H1 (cell line): ENCODE measurements around the gene ARHGAP26. TPM values are rescaled to one million over a fixed set of nuclear protein-coding genes. Genes with fewer than 3 reads are reported as not detected.

Source experiments
- CTCF ChIA-PET: fragments of 300-600 bp; sonication (Branson Sonifier 250); formaldehyde crosslinking; loops from one replicate; lab custom pipeline; 2021; ENCODE audit not compliant: partially characterized antibody; lab: Charles Lee
- POLR2A ChIA-PET: fragments of 300-600 bp; sonication (Branson Sonifier 250); formaldehyde crosslinking; loops from one replicate; lab custom pipeline; 2021; ENCODE audit warnings: inconsistent platforms; ENCODE audit not compliant: partially characterized antibody; lab: Charles Lee
- DNase-seq, 2 experiments: peaks; one replicate each; pipeline versions ENCODE4 v3.0.0 to v3.0.0-alpha.2; 2010 to 2022; ENCODE audit warnings: low spot score in 2 of 2, low read depth in 1 of 2, mixed read lengths in 1 of 2
- FAIRE-seq: peaks from 2 replicates; lab custom pipeline; 2011; peaks lifted over from hg19 to GRCh38; lab: Jason Lieb, UNC
- H2AFZ ChIP-seq: 2 replicates; pipeline ENCODE4 v1.8.1; 2012; ENCODE audit warnings: low read length, inconsistent platforms
- H2AK5ac ChIP-seq: 2 replicates; pipeline ENCODE4 v1.6.1; 2013; ENCODE audit warnings: low read depth, low read length
- H2BK120ac ChIP-seq: replicated peaks from 2 replicates; pipeline ENCODE3; 2013; ENCODE audit warnings: low read depth, low read length, inconsistent platforms
- H2BK12ac ChIP-seq: 2 replicates; pipeline ENCODE4 v1.6.1; 2013; ENCODE audit warnings: low read depth, low read length
- H2BK15ac ChIP-seq: 2 replicates; pipeline ENCODE4 v1.6.1; 2013; ENCODE audit warnings: low read length
- H2BK20ac ChIP-seq: 2 replicates; pipeline ENCODE4 v1.6.1; 2013; ENCODE audit warnings: low read length
- H2BK5ac ChIP-seq: 2 replicates; pipeline ENCODE4 v1.6.1; 2013; ENCODE audit warnings: low read depth, low read length
- H3K14ac ChIP-seq: 2 replicates; pipeline ENCODE4 v1.6.1; 2013; ENCODE audit warnings: inconsistent platforms; ENCODE audit not compliant: insufficient read length
- H3K18ac ChIP-seq: 2 replicates; pipeline ENCODE4 v1.6.1; 2013; ENCODE audit warnings: low read length; ENCODE audit errors: extremely low read depth
- H3K23ac ChIP-seq: 2 replicates; pipeline ENCODE4 v1.6.1; 2013; ENCODE audit warnings: inconsistent platforms; ENCODE audit not compliant: insufficient read length
- H3K23me2 ChIP-seq: 2 replicates; pipeline ENCODE4 v1.6.1; 2013; ENCODE audit warnings: low read depth, low read length
- H3K27ac ChIP-seq: 2 replicates; pipeline ENCODE4 v1.6.1; 2011; ENCODE audit warnings: low read depth, low read length, inconsistent platforms
- H3K27me3 ChIP-seq, 4 experiments: replicated peaks in 1 of 4; 1 replicate in 1 of 4; 2 replicates in 3 of 4; pipeline versions ENCODE4 v1.6.1 to v1.8.1; 2011 to 2013; ENCODE audit warnings: low read length in 3 of 4, mild to moderate bottlenecking in 3 of 4, inconsistent platforms in 2 of 4, mixed read lengths in 2 of 4, moderate library complexity in 1 of 4; ENCODE audit not compliant: control insufficient read depth in 3 of 4, insufficient read depth in 3 of 4; ENCODE audit errors: extremely low read depth in 1 of 4
- H3K36me3 ChIP-seq, 4 experiments: 2 replicates each; pipeline versions ENCODE4 v1.6.1 to v1.8.1; 2011 to 2013; ENCODE audit warnings: mild to moderate bottlenecking in 4 of 4, low read length in 3 of 4, moderate library complexity in 2 of 4, control low read depth in 1 of 4, inconsistent platforms in 1 of 4; ENCODE audit not compliant: insufficient read depth in 4 of 4, control insufficient read depth in 2 of 4
- H3K4ac ChIP-seq: replicated peaks from 2 replicates; pipeline ENCODE3; 2013; ENCODE audit warnings: low read length, low read depth, mixed read lengths, inconsistent platforms; ENCODE audit not compliant: insufficient read length
- H3K4me1 ChIP-seq, 4 experiments: replicated peaks in 1 of 4; 1 replicate in 1 of 4; 2 replicates in 3 of 4; pipeline versions ENCODE4 v1.6.1 to v1.8.1; 2011 to 2013; ENCODE audit warnings: low read length in 3 of 4, inconsistent platforms in 2 of 4, mixed read lengths in 1 of 4; ENCODE audit not compliant: insufficient read depth in 4 of 4, control insufficient read depth in 3 of 4
- H3K4me2 ChIP-seq, 2 experiments: 2 replicates each; pipeline versions ENCODE4 v1.6.1 to v1.8.1; 2011 to 2013; ENCODE audit warnings: low read depth in 2 of 2, low read length in 2 of 2, control low read depth in 1 of 2, inconsistent platforms in 1 of 2, mild to moderate bottlenecking in 1 of 2; ENCODE audit not compliant: insufficient read depth in 1 of 2
- H3K4me3 ChIP-seq, 4 experiments: fragments of 200-600, 300-600 bp in 1 of 4; sonication (generic), shearing (Covaris generic), sonication (Bioruptor Twin) in 1 of 4; 2 replicates each; pipeline versions ENCODE4 v1.5.1 to v1.8.1; 2011 to 2016; ENCODE audit warnings: low read length in 4 of 4, low read depth in 3 of 4, control low read depth in 2 of 4, inconsistent platforms in 2 of 4, mild to moderate bottlenecking in 2 of 4, mixed read lengths in 1 of 4, moderate library complexity in 1 of 4; ENCODE audit not compliant: insufficient read depth in 2 of 4; ENCODE audit errors: extremely low read depth in 1 of 4
- H3K56ac ChIP-seq: replicated peaks from 2 replicates; pipeline ENCODE3; 2013; ENCODE audit warnings: low read depth, mild to moderate bottlenecking, mixed read lengths, low read length, inconsistent platforms; ENCODE audit not compliant: insufficient read length
- H3K79me1 ChIP-seq: 2 replicates; pipeline ENCODE4 v1.6.1; 2013; ENCODE audit warnings: low read depth, low read length, control low read depth
- H3K79me2 ChIP-seq, 2 experiments: 2 replicates each; pipeline versions ENCODE4 v1.6.1 to v1.8.1; 2012 to 2013; ENCODE audit warnings: low read length in 2 of 2, mild to moderate bottlenecking in 2 of 2, inconsistent platforms in 1 of 2; ENCODE audit not compliant: insufficient read depth in 2 of 2, control insufficient read depth in 1 of 2
- H3K9ac ChIP-seq, 4 experiments: replicated peaks in 1 of 4; 1 replicate in 1 of 4; 2 replicates in 3 of 4; pipeline versions ENCODE4 v1.6.1 to v1.8.1; 2011 to 2013; ENCODE audit warnings: low read depth in 3 of 4, low read length in 3 of 4, control low read depth in 2 of 4, mild to moderate bottlenecking in 2 of 4, moderate library complexity in 2 of 4, inconsistent platforms in 1 of 4; ENCODE audit errors: extremely low read depth in 1 of 4
- H3K9me3 ChIP-seq, 2 experiments: 2 replicates each; pipeline versions ENCODE4 v1.6.1 to v1.8.1; 2012 to 2013; ENCODE audit warnings: mild to moderate bottlenecking in 2 of 2, moderate library complexity in 2 of 2, control low read depth in 1 of 2, inconsistent platforms in 1 of 2, low read depth in 1 of 2, low read length in 1 of 2, mixed read lengths in 1 of 2; ENCODE audit not compliant: insufficient read depth in 2 of 2
- H4K20me1 ChIP-seq, 2 experiments: replicated peaks in 1 of 2; 2 replicates each; pipeline versions ENCODE3 to v1.8.1; 2011 to 2013; ENCODE audit warnings: inconsistent platforms in 2 of 2, low read length in 2 of 2, mild to moderate bottlenecking in 1 of 2; ENCODE audit not compliant: insufficient read depth in 2 of 2, control insufficient read depth in 1 of 2
- H4K5ac ChIP-seq: 2 replicates; pipeline ENCODE4 v1.6.1; 2013; ENCODE audit warnings: low read length, low read depth, mixed read lengths, inconsistent platforms; ENCODE audit not compliant: insufficient read length
- H4K8ac ChIP-seq: 2 replicates; pipeline ENCODE4 v1.8.0; 2013; ENCODE audit warnings: mild to moderate bottlenecking, moderate library complexity, low read length, inconsistent platforms; ENCODE audit not compliant: insufficient read depth; ENCODE audit errors: extremely low read depth
- H4K91ac ChIP-seq: replicated peaks from 2 replicates; pipeline ENCODE3; 2013; ENCODE audit warnings: low read length, mixed read lengths, inconsistent platforms; ENCODE audit not compliant: insufficient read length
- CBX8 ChIP-seq: fragments of 300-800, 300-1000 bp; sonication (generic); IDR thresholded peaks from 2 replicates; pipeline ENCODE4 v1.7.1; 2016; ENCODE audit warnings: low read depth, low read length, borderline replicate concordance
- CHD2 ChIP-seq: IDR thresholded peaks from 2 replicates; pipeline ENCODE4 v1.6.1; 2012; ENCODE audit warnings: low read length, improper control_type of control experiment
- CTCF ChIP-seq, 3 experiments: IDR thresholded peaks; 1 replicate in 2 of 3; 2 replicates in 1 of 3; pipeline versions ENCODE4 v1.5.1 to v1.6.1; 2011; ENCODE audit warnings: low read length in 3 of 3, mild to moderate bottlenecking in 3 of 3, inconsistent platforms in 2 of 3, low read depth in 1 of 3, moderate library complexity in 1 of 3; ENCODE audit not compliant: insufficient read depth in 1 of 3; ENCODE audit errors: control extremely low read depth in 1 of 3
- NRF1 ChIP-seq: IDR thresholded peaks from 2 replicates; pipeline ENCODE4 v1.6.1; 2011; ENCODE audit warnings: mild to moderate bottlenecking, low read depth, low read length, improper control_type of control experiment
- RBBP5 ChIP-seq: IDR thresholded peaks from 2 replicates; pipeline ENCODE4 v1.7.1; 2012; ENCODE audit warnings: low read depth, mild to moderate bottlenecking, inconsistent platforms, low read length, moderate library complexity, borderline replicate concordance
- RFX5 ChIP-seq: IDR thresholded peaks from 2 replicates; pipeline ENCODE4 v1.6.1; 2011; ENCODE audit warnings: low read depth, low read length, improper control_type of control experiment, borderline replicate concordance
- TAF1 ChIP-seq: IDR thresholded peaks from 2 replicates; pipeline ENCODE4 v1.6.1; 2011; ENCODE audit warnings: mild to moderate bottlenecking, low read depth, low read length
- YY1 ChIP-seq: IDR thresholded peaks from 2 replicates; pipeline ENCODE4 v1.6.1; 2011; ENCODE audit warnings: low read depth, mild to moderate bottlenecking, low read length
- WGBS, 2 experiments: shearing (Covaris generic) in 1 of 2; methylation state at CpG; one replicate each; pipeline versions ENCODE4 v1.1.6 to v1.1.7; 2013 to 2015; ENCODE audit warnings: low lambda C conversion rate in 2 of 2, mixed read lengths in 2 of 2, inconsistent platforms in 1 of 2, low coverage in 1 of 2, missing lambda C conversion rate in 1 of 2; ENCODE audit not compliant: insufficient replicate concordance in 2 of 2, insufficient coverage in 1 of 2, insufficient read length in 1 of 2; ENCODE audit errors: extremely low coverage in 1 of 2, missing lambda C conversion rate in 1 of 2; 5-methylcytosine and 5-hydroxymethylcytosine counted together
- polyA plus RNA-seq, 7 experiments: library from polyadenylated mRNA; depleted of rRNA in 3 of 7; stranded (reverse) in 5 of 7; unstranded in 2 of 7; fragments of >200 nt in 5 of 7; fragments of 200-250 nt in 2 of 7; gene quantifications; 1 replicate in 5 of 7; 2 replicates in 1 of 7; 4 replicates in 1 of 7; pipeline versions ENCODE4 v1.2.1 to v1.2.3, GENCODE V29; 2011 to 2013; ENCODE audit warnings: missing spikeins in 2 of 7, mixed read lengths in 2 of 7
- total RNA-seq: library from RNA; stranded (reverse); fragmentation: NEBNext Ultra II Directional; extraction: Animal tissue kit (Norgen Biotek cat#: 25700); gene quantifications from 2 replicates; pipeline ENCODE4 v1.2.1, GENCODE V29; 2021

ARHGAP26 gene
- total and polyA plus RNA-seq, 2 of the 8 experiments (the other 6 are each of a cell fraction or from before 2014, with no cell fraction given) = 7.1 to 24.8 TPM

- Histone ChIP-seq H3K79me1 (peaks cover 9% of the 10 kb centered on the region), H3K4ac (no peak overlapping the region), H3K4me1 (peaks cover 14 to 25% (median 17%) of the 10 kb centered on the region in 4 experiments), H2BK15ac (no peak overlapping the region), H3K79me2 (peaks cover 3 to 54% of the 10 kb centered on the region in 2 experiments; a peak in 3 of 4 replicates), H2BK20ac (no peak overlapping the region), H3K18ac (no peak overlapping the region), H3K4me3 (no peak overlapping the region), H4K91ac (no peak overlapping the region), H4K20me1 (peaks cover 0 to 5% of the 10 kb centered on the region in 2 experiments), H3K9ac (no peak overlapping the region; a peak in 2 of 7 replicates), H3K27ac (no peak overlapping the region), H3K36me3 (no peaks in the 10 kb centered on the region), H4K8ac (no peak overlapping the region), H3K27me3 (no peaks in the 10 kb centered on the region), H2BK120ac (no peak overlapping the region), H2BK5ac (no peak overlapping the region), H3K4me2 (peak overlapping the region in 1 of 2 experiments; percentile 35; a peak in 1 of 4 replicates), H4K5ac (no peak overlapping the region), H2BK12ac (no peak overlapping the region), H2AK5ac (no peak overlapping the region), H3K56ac (no peak overlapping the region), H3K14ac (no peak overlapping the region), H3K23ac (no peak overlapping the region), H3K23me2 (no peaks in the 10 kb centered on the region), H2AFZ (no peak overlapping the region), H3K9me3 (no peaks in the 10 kb centered on the region)
- ChIA-PET POLR2A (interaction anchor here (1.6 to 3.7 kb wide), 2 partner anchors 12 to 41 kb away, joined by 3 to 23 read pairs; partner anchors contain the start of gene ARHGAP26), CTCF (interaction anchor here (0.9 to 7.0 kb wide), 21 partner anchors 9 to 131 kb away, joined by 3 to 79 read pairs (median 6); partner anchors contain the start of gene ARHGAP26)
- 68% methylated on average over 9 of the region's 9 CpGs; no CpG with 5 or more reads in 1 of the 2 experiments for WGBS, 2 experiments
- no peak for FAIRE-seq
- no peak for DNase-seq
- TF ChIP-seq NRF1 (no peak), CTCF (IDR thresholded peaks at IDR 0.05; ENCODE audit: control extremely low read depth in 1 of 3, insufficient read depth in 1 of 3, low read depth in 1 of 3, low read length in 3 of 3) (no peak), CHD2 (no peak), RBBP5 (no peak), TAF1 (no peak), CBX8 (no peak), RFX5 (no peak), YY1 (no peak)
These were observed 13.6 kb downstream of the ARHGAP26 start for GRCh38 chr5:142783601-142784341.
